ENCODE results near the gene WFDC2. TPM values are rescaled to one million over a fixed set of nuclear protein-coding genes. Genes with fewer than 3 reads are reported as not detected.

Gene WFDC2
- total and polyA plus RNA-seq, 2 experiments from 2014 or later: 28.0 to 155 TPM

GRCh38 chr20:45449528-45449927 is 20.0 kb upstream of the WFDC2 start:
- no peaks in the 10 kb centered on the region for H3K36me3 ChIP-seq (ENCODE audit: insufficient read depth)
- H3K27me3 ChIP-seq (ENCODE audit: insufficient read depth): no peaks in the 10 kb centered on the region
- peak overlapping the region; percentile 72; the same call in 1 of the 2 replicates for H3K27ac ChIP-seq (ENCODE audit: low read depth)
- no peak overlapping the region for H3K4me3 ChIP-seq
- H4K20me1 ChIP-seq (replicated peaks; ENCODE audit: insufficient read depth): no peaks in the 10 kb centered on the region
- DNase-seq (ENCODE audit: low spot score) (peak; percentile 22), ATAC-seq (no peak)
- no peak overlapping the region for H3K4me3 Mint-ChIP-seq
- peak overlapping the region; percentile 71 for H3K27ac Mint-ChIP-seq
- H3K79me2 ChIP-seq (replicated peaks; ENCODE audit: insufficient read depth): no peaks in the 10 kb centered on the region
- H3K27me3 Mint-ChIP-seq (ENCODE audit: insufficient read depth, low read depth, poor library complexity): peaks cover 5% of the 10 kb centered on the region
- no peaks in the 10 kb centered on the region for H3K9me2 ChIP-seq (ENCODE audit: insufficient read depth)
- no peaks in the 10 kb centered on the region for H3K36me3 Mint-ChIP-seq (ENCODE audit: low read depth)
- H3K4me2 ChIP-seq: no peak overlapping the region
- peaks cover 8% of the 10 kb centered on the region for H3K4me1 ChIP-seq (ENCODE audit: insufficient read depth)
- no peak overlapping the region for H2AFZ ChIP-seq
- H3K9me3 Mint-ChIP-seq: no peaks in the 10 kb centered on the region
- TF ChIP-seq CREB1 (CRISPR knock-in tag; IDR thresholded peaks at IDR 0.05; ENCODE audit: low read depth) (peak; percentile 81), ZNF331 (CRISPR knock-in tag; IDR thresholded peaks at IDR 0.05; ENCODE audit: low read depth) (no peak)
- H3K4me1 Mint-ChIP-seq: peaks cover 8% of the 10 kb centered on the region
- 0 out of 2 replicates have a peak, but pooled peaks cover 3% of the 10 kb centered on the region for H3F3A ChIP-seq (replicated peaks; ENCODE audit: low read depth)

- H3K27me3 ChIP-seq (ENCODE audit: insufficient read depth): no peaks in the 10 kb centered on the region
- Mint-ChIP-seq H3K9me3 (no peaks in the 10 kb centered on the region), H3K27ac (no peak overlapping the region), H3K27me3 (ENCODE audit: insufficient read depth, low read depth, poor library complexity) (peaks cover 5% of the 10 kb centered on the region), H3K4me1 (peaks cover 8% of the 10 kb centered on the region), H3K36me3 (ENCODE audit: low read depth) (no peaks in the 10 kb centered on the region), H3K4me3 (no peak overlapping the region)
- ATAC-seq: peak; percentile 51
- 0 out of 2 replicates have a peak overlapping the region, but pooled peaks have one; percentile 8 for H2AFZ ChIP-seq
- no peak overlapping the region for H3K4me3 ChIP-seq
- no peak for TF ChIP-seq EZH2phosphoT487 (IDR thresholded peaks at IDR 0.05; ENCODE audit: unreplicated experiment)
- TF ChIP-seq, protein P1, sequence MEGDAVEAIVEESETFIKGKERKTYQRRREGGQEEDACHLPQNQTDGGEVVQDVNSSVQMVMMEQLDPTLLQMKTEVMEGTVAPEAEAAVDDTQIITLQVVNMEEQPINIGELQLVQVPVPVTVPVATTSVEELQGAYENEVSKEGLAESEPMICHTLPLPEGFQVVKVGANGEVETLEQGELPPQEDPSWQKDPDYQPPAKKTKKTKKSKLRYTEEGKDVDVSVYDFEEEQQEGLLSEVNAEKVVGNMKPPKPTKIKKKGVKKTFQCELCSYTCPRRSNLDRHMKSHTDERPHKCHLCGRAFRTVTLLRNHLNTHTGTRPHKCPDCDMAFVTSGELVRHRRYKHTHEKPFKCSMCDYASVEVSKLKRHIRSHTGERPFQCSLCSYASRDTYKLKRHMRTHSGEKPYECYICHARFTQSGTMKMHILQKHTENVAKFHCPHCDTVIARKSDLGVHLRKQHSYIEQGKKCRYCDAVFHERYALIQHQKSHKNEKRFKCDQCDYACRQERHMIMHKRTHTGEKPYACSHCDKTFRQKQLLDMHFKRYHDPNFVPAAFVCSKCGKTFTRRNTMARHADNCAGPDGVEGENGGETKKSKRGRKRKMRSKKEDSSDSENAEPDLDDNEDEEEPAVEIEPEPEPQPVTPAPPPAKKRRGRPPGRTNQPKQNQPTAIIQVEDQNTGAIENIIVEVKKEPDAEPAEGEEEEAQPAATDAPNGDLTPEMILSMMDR (conservative IDR thresholded peaks at IDR 0.05; ENCODE audit: low read depth in 2 of 2): peak; percentile 67 to 95
- no peaks in the 10 kb centered on the region for H4K20me1 ChIP-seq (replicated peaks; ENCODE audit: insufficient read depth)
- no peak overlapping the region for H3K4me2 ChIP-seq
- H3K9me2 ChIP-seq (ENCODE audit: insufficient read depth): no peaks in the 10 kb centered on the region
- H3K36me3 ChIP-seq (ENCODE audit: insufficient read depth): no peaks in the 10 kb centered on the region
- H3F3A ChIP-seq (replicated peaks; ENCODE audit: low read depth): 0 out of 2 replicates have a peak, but pooled peaks cover 3% of the 10 kb centered on the region
- H3K79me2 ChIP-seq (replicated peaks; ENCODE audit: insufficient read depth): no peaks in the 10 kb centered on the region
- peaks cover 8% of the 10 kb centered on the region for H3K4me1 ChIP-seq (ENCODE audit: insufficient read depth)
- H3K27ac ChIP-seq (ENCODE audit: low read depth): peak overlapping the region; percentile 72; the same call in 1 of the 2 replicates
- peak; percentile 91 for DNase-seq (ENCODE audit: low spot score)
These were observed 19.3 kb upstream of the WFDC2 start for GRCh38 chr20:45450097-45450818.

DNA sequence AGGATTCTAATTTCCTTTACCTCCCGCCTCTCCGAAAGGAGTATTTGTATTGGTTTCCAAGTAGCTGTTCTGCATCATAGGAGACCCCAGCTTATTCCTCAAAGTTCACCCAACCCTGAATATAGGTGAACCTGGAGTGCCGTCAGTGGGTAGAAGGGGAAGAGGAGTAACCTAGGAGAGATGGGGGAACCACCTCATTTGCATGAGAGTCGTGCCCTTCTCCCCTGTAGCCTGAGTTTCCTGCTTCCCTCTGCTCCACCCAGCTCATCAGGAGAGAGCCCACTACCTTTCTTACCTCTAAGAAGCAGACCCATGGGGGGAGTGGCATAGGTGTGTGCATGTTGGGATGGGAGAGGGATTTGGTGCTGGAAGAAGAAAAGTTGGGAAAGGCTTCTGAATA is 17.3 kb upstream of the WFDC2 start:
- Histone ChIP-seq H3K4me3 (no peak overlapping the region), H3K4me2 (no peak overlapping the region), H3K27me3 (ENCODE audit: insufficient read depth) (no peaks in the 10 kb centered on the region), H3K36me3 (ENCODE audit: insufficient read depth) (no peaks in the 10 kb centered on the region), H3K4me1 (ENCODE audit: insufficient read depth) (peaks cover 8% of the 10 kb centered on the region), H3K79me2 (replicated peaks; ENCODE audit: insufficient read depth) (no peaks in the 10 kb centered on the region), H3F3A (replicated peaks; ENCODE audit: low read depth) (0 out of 2 replicates have a peak, but pooled peaks cover 3% of the 10 kb centered on the region), H3K9me2 (ENCODE audit: insufficient read depth) (no peaks in the 10 kb centered on the region), H4K20me1 (replicated peaks; ENCODE audit: insufficient read depth) (no peaks in the 10 kb centered on the region), H3K27ac (ENCODE audit: low read depth) (no peak overlapping the region), H2AFZ (no peak overlapping the region)
- peak; percentile 61 for ATAC-seq
- no peak overlapping the region for H3K27ac Mint-ChIP-seq
- H3K9me3 Mint-ChIP-seq: no peaks in the 10 kb centered on the region
- H3K27me3 Mint-ChIP-seq (ENCODE audit: insufficient read depth, low read depth, poor library complexity): peaks cover 5% of the 10 kb centered on the region
- TF ChIP-seq, protein P2, sequence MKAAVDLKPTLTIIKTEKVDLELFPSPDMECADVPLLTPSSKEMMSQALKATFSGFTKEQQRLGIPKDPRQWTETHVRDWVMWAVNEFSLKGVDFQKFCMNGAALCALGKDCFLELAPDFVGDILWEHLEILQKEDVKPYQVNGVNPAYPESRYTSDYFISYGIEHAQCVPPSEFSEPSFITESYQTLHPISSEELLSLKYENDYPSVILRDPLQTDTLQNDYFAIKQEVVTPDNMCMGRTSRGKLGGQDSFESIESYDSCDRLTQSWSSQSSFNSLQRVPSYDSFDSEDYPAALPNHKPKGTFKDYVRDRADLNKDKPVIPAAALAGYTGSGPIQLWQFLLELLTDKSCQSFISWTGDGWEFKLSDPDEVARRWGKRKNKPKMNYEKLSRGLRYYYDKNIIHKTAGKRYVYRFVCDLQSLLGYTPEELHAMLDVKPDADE (IDR thresholded peaks at IDR 0.05): no peak
- no peak for TF ChIP-seq ZNF331 (CRISPR knock-in tag; IDR thresholded peaks at IDR 0.05; ENCODE audit: low read depth)
- no peak for DNase-seq (ENCODE audit: low spot score)
- no peaks in the 10 kb centered on the region for H3K36me3 Mint-ChIP-seq (ENCODE audit: low read depth)
- H3K4me1 Mint-ChIP-seq: peaks cover 8% of the 10 kb centered on the region
- H3K4me3 Mint-ChIP-seq: no peak overlapping the region

Data from GM23338 (cell line).